Cardiac septum (tissue), 1 donor: ENCODE results near the gene RUFY3. TPM values are rescaled to one million over a fixed set of nuclear protein-coding genes. Genes with fewer than 3 reads are reported as not detected.
A peak's percentile ranks its signal among the peaks of the same experiment; 100 is the strongest.
"Not testable (repeated sequence)": the region's sequence is repeated elsewhere in the genome, so short reads cannot be mapped to it uniquely, and the experiment has no call there.

Source experiments
- DNase-seq: peaks from one replicate; pipeline ENCODE4 v3.0.0-alpha.2; 2020; ENCODE audit warnings: low spot score
- intact Hi-C: fragments of 100-400 bp; cut with DNase I; formaldehyde crosslinking; loops from one replicate; pipeline ENCODE4 v1.14.0; 2022
- total RNA-seq: library from RNA; stranded (reverse); fragmentation: NEBNext Ultra II Directional; extraction: Animal tissue kit (Norgen Biotek cat#: 25700); gene quantifications from one replicate; pipeline ENCODE4 v1.2.1, GENCODE V29; 2021
- donor health status: DM: no; HTN: no; CAD: no.

Gene RUFY3
- total RNA-seq, 1 donor from 2014 or later = 26.1 TPM

- no peak for DNase-seq
- intact Hi-C loops = no loop called here
These were observed 108.3 kb downstream of the RUFY3 start for GRCh38 chr4:70830054-70830453.

GRCh38 chr4:70831293-70831692 is 109.5 kb downstream of the RUFY3 start:
- intact Hi-C loops = no loop called here

GRCh38 chr4:70833675-70834074 is 111.9 kb downstream of the RUFY3 start:
- no peak for DNase-seq
- intact Hi-C loops = no loop called here

More at GRCh38 chr4:70831293-70831692, 109.5 kb downstream of the RUFY3 start:
- no peak for DNase-seq

DNA sequence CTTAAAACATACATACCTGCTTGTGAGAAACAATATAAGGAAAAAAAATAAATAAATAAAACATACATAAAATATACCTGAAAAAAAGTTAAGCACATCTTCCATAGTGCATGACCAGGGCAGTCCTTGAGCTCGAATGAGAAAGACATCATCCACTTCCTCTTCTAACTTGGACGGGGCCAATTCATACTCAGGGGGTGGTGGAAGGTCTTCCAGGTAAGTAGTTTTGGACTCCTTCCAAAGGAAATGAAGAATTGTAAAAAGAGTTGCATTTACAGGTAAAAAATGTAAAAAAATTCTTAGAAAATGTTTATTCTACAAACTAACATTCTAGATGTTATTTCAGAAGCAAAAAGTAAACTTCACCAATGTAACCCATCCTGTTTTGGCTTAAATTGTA is 114.3 kb downstream of the RUFY3 start:
- DNase-seq = no peak
- intact Hi-C loops = no loop called here

GRCh38 chr4:70838204-70838603 is 116.4 kb downstream of the RUFY3 start:
- intact Hi-C loops = loop anchor here (2.0 kb wide), 2 partner anchors 65 to 133 kb away; partner anchors contain the start of gene MOB1B
- DNase-seq = no peak

DNA sequence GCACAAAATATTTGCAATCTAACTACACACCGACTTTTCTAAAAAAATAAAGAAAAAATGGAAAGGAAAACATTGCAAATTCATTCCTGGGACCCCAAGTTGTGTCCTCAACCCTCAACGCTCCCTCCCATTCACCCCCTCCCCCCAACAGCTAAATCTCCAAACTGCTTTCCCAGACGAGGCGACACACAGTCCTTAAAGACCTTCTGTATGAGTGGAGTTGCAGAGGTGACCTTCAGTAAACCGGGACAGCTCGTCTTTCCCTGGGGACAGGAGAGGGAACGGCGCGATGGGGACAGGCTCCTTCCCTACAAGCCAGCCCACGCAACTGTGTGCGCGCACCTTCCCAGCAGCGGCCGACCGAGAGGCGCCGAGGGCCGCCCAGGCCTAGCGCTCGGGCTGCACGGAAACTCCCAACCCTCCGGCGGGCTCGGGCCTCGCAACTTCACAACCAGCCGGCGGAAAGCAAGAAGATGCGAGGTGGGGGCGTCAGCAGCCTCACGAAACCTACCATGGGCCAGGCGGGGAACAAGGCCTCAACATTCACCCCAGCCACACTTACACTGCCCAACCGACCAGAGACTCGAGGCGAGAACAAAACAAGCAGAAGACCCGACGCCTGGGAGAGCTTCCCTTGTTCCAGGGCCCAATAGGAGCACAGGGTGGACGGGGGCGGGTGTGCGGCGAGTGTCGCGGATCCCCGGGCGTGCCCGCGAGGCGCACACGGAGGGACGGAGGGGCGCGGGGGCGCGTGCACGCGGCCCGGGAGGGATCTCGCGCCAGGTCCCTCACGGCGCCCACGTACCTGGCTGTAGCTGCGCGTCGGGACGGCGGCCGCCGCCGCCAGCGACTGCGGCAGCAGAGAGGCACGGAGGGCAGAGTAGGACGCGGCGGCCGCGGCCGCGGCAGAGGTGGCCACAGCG is 117.2 kb downstream of the RUFY3 start:
- DNase-seq = peak; percentile 86
- intact Hi-C loops = loop anchor here (1.0 to 2.0 kb wide), 3 partner anchors 64 to 151 kb away; partner anchors contain the start of genes MOB1B and UTP3

DNA sequence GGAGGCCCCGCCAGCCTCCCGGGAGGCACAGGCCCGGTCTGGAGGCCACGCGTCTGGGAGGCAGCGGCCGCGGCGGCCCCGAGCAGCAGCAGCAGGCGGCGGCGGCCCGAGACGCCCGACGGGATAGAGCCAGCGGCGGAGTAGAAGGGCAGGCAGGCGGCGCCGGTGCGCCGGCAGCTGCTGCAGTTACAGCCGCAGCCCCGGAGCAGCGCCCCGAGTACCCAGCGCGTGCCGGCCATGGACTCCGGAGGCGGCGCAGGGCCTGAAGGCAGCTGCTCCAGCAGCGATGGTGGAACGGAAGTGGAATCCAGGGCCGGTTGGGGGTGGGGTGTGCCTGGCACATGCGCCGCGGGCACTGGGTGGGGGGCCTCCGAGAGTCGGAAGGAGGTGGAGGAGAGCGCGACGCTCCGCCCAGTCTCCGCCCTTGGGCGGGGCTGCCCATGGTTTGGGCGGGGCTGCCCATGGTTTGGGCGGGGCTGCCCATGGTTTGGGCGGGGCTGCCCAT is 117.9 kb downstream of the RUFY3 start, which contains the start of gene GRSF1:
Gene GRSF1, minus strand, starts transcription at position 302 of the 505 bp plus-strand sequence. Its CDS starts 63 bp downstream, at position 239.
- intact Hi-C loops = loop anchor here (1.0 to 5.0 kb wide), 4 partner anchors 63 to 153 kb away; partner anchors contain the start of genes DCK, MOB1B and UTP3
- DNase-seq = peak; percentile 97

DNA sequence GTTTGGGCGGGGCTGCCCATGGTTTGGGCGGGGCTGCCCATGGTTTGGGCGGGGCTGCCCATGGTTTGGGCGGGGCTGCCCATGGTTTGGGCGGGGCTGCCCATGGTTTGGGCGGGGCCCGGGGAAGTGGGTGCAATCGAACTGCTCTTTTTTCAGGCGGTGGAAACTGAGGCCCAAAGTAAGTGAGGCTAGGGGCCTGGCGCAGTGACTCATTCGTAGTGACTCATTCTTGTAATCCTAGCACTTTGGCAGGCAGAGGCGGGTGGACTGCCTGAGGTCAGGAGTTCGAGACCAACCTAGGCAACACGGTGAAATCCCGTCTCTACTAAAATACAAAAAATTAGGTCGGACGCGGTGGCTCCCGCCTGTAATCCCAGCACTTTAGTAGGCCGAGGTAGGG is 118.4 kb downstream of the RUFY3 start:
- intact Hi-C loops = loop anchor here (5.0 kb wide), 1 partner anchor 152 kb away; the partner anchor contains the start of gene DCK
- peak; percentile 79 for DNase-seq

GRCh38 chr4:70840631-70841030 is 118.9 kb downstream of the RUFY3 start:
- intact Hi-C loops = loop anchor here (5.0 kb wide), 1 partner anchor 152 kb away; the partner anchor contains the start of gene DCK
- DNase-seq = not testable (repeated sequence)

DNA sequence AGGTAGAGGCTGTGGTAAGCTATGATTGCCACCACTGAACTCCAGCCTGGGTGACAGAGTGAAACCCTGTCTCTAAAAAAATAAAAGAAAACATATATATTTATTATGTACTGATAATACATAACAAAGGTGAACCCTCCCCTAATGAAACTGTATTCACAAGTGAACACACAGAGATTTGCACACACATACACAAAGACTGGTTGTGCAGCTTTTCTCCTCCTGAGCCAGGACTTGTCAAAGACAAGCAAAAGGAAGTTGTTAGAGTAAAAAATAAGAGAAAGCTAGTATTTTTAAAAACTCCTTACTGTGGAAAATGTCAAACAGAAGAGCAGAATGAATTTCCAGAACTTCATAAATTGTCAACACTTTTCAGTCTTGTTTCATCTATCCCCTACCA is 119.4 kb downstream of the RUFY3 start:
- no peak for DNase-seq
- intact Hi-C loops = loop anchor here (5.0 kb wide), 1 partner anchor 151 kb away; the partner anchor contains the start of gene DCK

DNA sequence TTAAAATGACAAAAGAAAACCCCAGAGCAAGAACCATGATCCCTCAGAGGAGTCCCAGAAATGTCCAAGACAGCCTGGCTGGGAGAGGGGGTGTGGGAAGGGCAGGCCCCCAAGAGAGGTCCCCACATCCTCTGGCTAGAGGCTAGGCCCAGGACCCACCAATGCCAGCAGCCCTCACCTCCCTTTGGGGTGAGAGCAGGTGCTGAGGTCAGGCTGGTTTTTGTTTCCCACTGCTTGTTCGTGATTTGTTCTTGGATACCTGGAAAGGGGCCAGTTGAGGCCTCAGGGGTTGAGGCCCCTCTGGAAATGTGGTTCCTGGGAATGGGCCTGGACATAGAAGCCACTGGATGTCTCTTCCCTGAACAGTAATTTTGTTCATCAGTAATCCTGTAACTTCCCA is 120.2 kb downstream of the RUFY3 start:
- no peak for DNase-seq
- intact Hi-C loops = loop anchor here (5.0 kb wide), 1 partner anchor 150 kb away; the partner anchor contains the start of gene DCK

- DNase-seq = no peak
- intact Hi-C loops = loop anchor here (5.0 kb wide), 1 partner anchor 149 kb away; the partner anchor contains the start of gene DCK
These were observed 121.1 kb downstream of the RUFY3 start for GRCh38 chr4:70842761-70843435.

GRCh38 chr4:70844180-70844579 is 122.4 kb downstream of the RUFY3 start:
- DNase-seq = no peak
- intact Hi-C loops = loop anchor here (5.0 kb wide), 1 partner anchor 148 kb away; the partner anchor contains the start of gene DCK

DNA sequence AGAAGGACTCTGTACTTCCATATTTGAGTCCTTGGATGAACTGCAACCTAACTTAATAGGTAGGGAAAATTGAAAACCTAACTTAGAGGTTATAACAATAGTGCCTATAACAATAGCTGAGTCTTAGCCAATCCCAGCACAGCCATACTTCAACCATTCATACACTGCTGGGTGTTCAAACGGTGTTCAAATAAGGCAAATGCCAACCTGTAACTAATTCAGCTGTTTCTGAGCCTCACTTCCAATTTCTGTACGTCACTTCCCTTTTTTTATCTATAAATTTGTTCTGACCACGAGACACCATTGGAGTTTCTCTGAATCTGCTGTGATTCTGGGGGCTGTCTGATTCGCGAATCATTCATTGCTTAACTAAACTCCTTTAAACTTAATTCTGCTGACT is 127.5 kb downstream of the RUFY3 start:
- intact Hi-C loops = no loop called here
- no peak for DNase-seq

GRCh38 chr4:70855464-70855863 is 133.7 kb downstream of the RUFY3 start:
- intact Hi-C loops = no loop called here
- DNase-seq = no peak

Other genes with a start within 250 kb of the RUFY3 start
- gene MUC7, start 249.8 kb upstream of the RUFY3 start, total RNA-seq = not detected
- gene AMTN, start 203.4 kb upstream of the RUFY3 start, total RNA-seq = not detected
- gene AMBN, start 129.7 kb upstream of the RUFY3 start, total RNA-seq = not detected
- gene ENAM, start 93.2 kb upstream of the RUFY3 start, total RNA-seq = 11.1 TPM
- gene JCHAIN, start 55.5 kb upstream of the RUFY3 start, total RNA-seq = 1.5 TPM
- gene UTP3, start 33.4 kb upstream of the RUFY3 start, total RNA-seq = 22.8 TPM
- 83.5 TPM for gene GRSF1, start 117.9 kb downstream of the RUFY3 start, total RNA-seq
- gene MOB1B, start 180.4 kb downstream of the RUFY3 start, total RNA-seq = 23.0 TPM